Ovary (tissue), 9 donors: ENCODE measurements around the gene BDNF. TPM values are rescaled to one million over a fixed set of nuclear protein-coding genes. Genes with fewer than 3 reads are reported as not detected.

ENCODE experiments used
- DNase-seq, 5 donors: peaks; one replicate each; pipeline ENCODE4 v3.0.0-alpha.2; 2019 to 2020
- H3K27ac ChIP-seq, 2 donors: fragments of 200-600 bp; one replicate each; pipeline versions ENCODE4 v1.5.1 to v1.8.0; 2019 to 2022
- H3K27me3 ChIP-seq: fragments of 200-600 bp; one replicate; pipeline ENCODE4 v1.8.0; 2022
- H3K36me3 ChIP-seq: fragments of 200-600 bp; sonication (generic); one replicate; pipeline ENCODE4 v1.5.1; 2019
- H3K4me1 ChIP-seq: one replicate; pipeline ENCODE4 v1.8.1; 2013; ENCODE audit warnings: mild to moderate bottlenecking, moderate library complexity; ENCODE audit not compliant: insufficient read depth
- H3K4me3 ChIP-seq: fragments of 200-600 bp; sonication (generic); one replicate; pipeline ENCODE4 v1.5.1; 2017
- H3K9me3 ChIP-seq, 2 donors: fragments of 200-600 bp in 1 of 2; sonication (generic) in 1 of 2; one replicate each; pipeline versions ENCODE4 v1.5.1 to v1.8.1; 2013 to 2019; ENCODE audit warnings: mild to moderate bottlenecking in 1 of 2, moderate library complexity in 1 of 2
- EP300 ChIP-seq: sonication (generic); formaldehyde crosslinking; IDR thresholded peaks from one replicate; pipeline ENCODE4 v1.6.1; 2017; ENCODE audit warnings: antibody characterized with exemption
- POLR2A ChIP-seq: fragments of 450-650 bp; IDR thresholded peaks from one replicate; pipeline ENCODE4 v1.6.1; 2017; ENCODE audit warnings: antibody characterized with exemption, mild to moderate bottlenecking, moderate library complexity
- WGBS, 3 donors: extraction: QIAGEN DNeasy Blood & Tissue Kit in 1 of 3; methylation state at CpG; one replicate each; pipeline versions ENCODE4 v1.1.5 to v1.1.7; 2013 to 2017; 5-methylcytosine and 5-hydroxymethylcytosine counted together
- intact Hi-C, 4 donors: fragments of 100-400 bp; cut with DNase I; formaldehyde crosslinking; loops; one replicate each; pipeline versions ENCODE4 v1.11.0 to v1.15.1; 2022 to 2023
- polyA plus RNA-seq, 2 donors: library from polyadenylated mRNA; stranded (reverse); fragments of 200-250 nt in 1 of 2; fragments of 350-450 nt in 1 of 2; fragmentation: Illumina TruSeq in 1 of 2; extraction: RNeasy Lipid Tissue Mini Kit (QIAGEN cat#74804) in 1 of 2; gene quantifications; one replicate each; pipeline ENCODE4 v1.2.3, GENCODE V29; 2013 to 2014
- total RNA-seq, 7 donors: library from RNA; depleted of rRNA in 2 of 7; stranded (reverse); fragments of >200 nt in 2 of 7; fragmentation: NEBNext Ultra II Directional in 3 of 7; extraction: Animal tissue kit (Norgen Biotek cat#: 25700) in 3 of 7; gene quantifications; one replicate each; pipeline versions ENCODE4 v1.1.0 to v1.2.4, GENCODE V29; 2016 to 2023
- TF ChIP-seq, protein P1 (sequence below), 3 donors: fragments of 450-650 bp in 2 of 3; fragments of 200-600 bp in 1 of 3; IDR thresholded peaks; one replicate each; pipeline versions ENCODE4 v1.5.1 to v1.8.0; 2016 to 2022; ENCODE audit warnings: antibody characterized with exemption in 3 of 3, mild to moderate bottlenecking in 1 of 3
- donor health status: DM: no; HTN: no; CAD: no; lungs with moderate emphysema.
- donor health status: DM: no; HTN: no; CAD: no.
- donor health status: Bipolar disorder and iron deficiency.
- donor health status: DM: yes; HTN: yes; CAD: no.
- donor health status: DM: no; HTN: no; CAD: no.
- donor health status: DM: yes; HTN: yes; CAD: no.

The BDNF gene
- total and polyA plus RNA-seq, 9 donors = 0.10 to 2.6 (median 0.65) TPM; not detected in 1

DNA sequence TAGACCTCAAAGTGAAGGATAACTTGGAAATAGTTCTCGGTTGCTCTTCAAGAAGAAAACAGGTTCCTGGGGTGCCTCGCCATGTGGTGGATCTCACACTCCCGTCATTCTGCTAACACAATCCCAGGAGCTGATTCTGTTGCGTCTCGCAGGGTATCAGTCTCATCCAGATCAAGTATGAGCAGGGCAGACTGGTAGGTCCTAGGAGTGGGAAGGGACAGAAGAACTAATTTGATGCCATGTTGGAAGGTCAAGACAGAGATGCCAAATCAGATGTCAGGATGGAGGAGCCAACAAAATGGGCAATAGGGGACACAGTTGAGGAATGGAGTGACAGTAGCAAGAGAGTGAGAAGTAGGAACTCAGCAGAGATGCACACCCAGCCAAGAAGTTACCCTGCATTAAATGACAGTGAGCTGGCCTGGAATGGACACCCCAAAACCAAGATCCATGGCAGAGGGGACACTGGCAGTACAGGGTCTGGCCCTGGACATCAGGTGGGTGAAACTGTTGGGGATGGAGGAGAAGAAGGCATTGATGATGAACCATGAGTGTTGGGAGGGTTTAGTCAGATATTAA, 76.2 kb downstream of the BDNF start:
- no peak for DNase-seq
- TF ChIP-seq, protein P1, sequence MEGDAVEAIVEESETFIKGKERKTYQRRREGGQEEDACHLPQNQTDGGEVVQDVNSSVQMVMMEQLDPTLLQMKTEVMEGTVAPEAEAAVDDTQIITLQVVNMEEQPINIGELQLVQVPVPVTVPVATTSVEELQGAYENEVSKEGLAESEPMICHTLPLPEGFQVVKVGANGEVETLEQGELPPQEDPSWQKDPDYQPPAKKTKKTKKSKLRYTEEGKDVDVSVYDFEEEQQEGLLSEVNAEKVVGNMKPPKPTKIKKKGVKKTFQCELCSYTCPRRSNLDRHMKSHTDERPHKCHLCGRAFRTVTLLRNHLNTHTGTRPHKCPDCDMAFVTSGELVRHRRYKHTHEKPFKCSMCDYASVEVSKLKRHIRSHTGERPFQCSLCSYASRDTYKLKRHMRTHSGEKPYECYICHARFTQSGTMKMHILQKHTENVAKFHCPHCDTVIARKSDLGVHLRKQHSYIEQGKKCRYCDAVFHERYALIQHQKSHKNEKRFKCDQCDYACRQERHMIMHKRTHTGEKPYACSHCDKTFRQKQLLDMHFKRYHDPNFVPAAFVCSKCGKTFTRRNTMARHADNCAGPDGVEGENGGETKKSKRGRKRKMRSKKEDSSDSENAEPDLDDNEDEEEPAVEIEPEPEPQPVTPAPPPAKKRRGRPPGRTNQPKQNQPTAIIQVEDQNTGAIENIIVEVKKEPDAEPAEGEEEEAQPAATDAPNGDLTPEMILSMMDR (IDR thresholded peaks at IDR 0.05) = no peak
- no peak for TF ChIP-seq EP300
- intact Hi-C loops = no loop called here
- H3K4me3 ChIP-seq = no peak overlapping the region
- no peaks in the 10 kb centered on the region for H3K9me3 ChIP-seq
- H3K4me1 ChIP-seq = no peaks in the 10 kb centered on the region
- no peaks in the 10 kb centered on the region for H3K27me3 ChIP-seq
- no peaks in the 10 kb centered on the region for H3K36me3 ChIP-seq
- no peak overlapping the region for H3K27ac ChIP-seq
- WGBS, 3 donors = 77 to 90% (median 83%) methylated on average over 5 of the region's 5 CpGs

DNA sequence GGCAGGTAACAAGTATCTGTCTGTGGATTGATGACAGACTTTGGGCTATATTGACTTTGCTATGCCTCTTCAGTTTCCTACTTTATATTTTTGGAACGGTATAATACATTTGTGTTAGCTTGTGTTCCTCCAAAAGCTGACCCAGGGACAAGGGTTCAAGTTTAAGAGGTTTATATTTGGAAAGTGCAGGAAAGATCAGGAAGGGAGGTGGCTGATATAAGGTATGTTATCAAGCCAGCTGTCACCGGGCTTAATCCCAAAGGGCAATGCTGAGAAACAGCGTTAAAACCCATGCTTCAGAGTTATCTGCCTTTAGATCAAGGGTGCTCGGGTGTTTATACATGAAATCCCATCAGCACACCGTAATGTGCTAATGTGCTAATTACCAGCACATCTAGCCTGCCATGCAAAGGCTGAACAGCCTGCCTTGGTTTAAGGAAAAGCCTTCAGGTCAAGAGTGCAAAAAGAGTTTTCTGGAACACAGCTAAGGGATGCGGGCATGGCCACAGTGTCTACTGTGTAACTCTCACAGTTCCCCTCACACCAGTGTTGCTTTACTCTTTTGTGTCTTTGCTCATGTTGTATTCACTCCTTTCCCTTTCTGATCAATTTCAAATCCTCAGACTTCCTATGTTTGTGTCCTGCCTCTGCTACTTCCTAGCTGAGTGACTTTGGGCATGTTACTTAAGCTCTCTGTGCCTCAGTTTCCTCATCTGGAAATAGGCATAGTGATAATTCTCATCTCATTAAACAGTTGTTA, 77.5 kb downstream of the BDNF start:
- 80 to 83% (median 82%) methylated on average over 6 of the region's 6 CpGs for WGBS, 3 donors
- no peak for DNase-seq
- Histone ChIP-seq H3K36me3 (no peaks in the 10 kb centered on the region), H3K4me1 (no peaks in the 10 kb centered on the region), H3K9me3 (no peaks in the 10 kb centered on the region), H3K4me3 (no peak overlapping the region), H3K27me3 (no peaks in the 10 kb centered on the region), H3K27ac (no peak overlapping the region)
- intact Hi-C loops = no loop called here
- TF ChIP-seq POLR2A (no peak), EP300 (no peak)
- TF ChIP-seq, protein P1 (IDR thresholded peaks at IDR 0.05) = no peak

DNA sequence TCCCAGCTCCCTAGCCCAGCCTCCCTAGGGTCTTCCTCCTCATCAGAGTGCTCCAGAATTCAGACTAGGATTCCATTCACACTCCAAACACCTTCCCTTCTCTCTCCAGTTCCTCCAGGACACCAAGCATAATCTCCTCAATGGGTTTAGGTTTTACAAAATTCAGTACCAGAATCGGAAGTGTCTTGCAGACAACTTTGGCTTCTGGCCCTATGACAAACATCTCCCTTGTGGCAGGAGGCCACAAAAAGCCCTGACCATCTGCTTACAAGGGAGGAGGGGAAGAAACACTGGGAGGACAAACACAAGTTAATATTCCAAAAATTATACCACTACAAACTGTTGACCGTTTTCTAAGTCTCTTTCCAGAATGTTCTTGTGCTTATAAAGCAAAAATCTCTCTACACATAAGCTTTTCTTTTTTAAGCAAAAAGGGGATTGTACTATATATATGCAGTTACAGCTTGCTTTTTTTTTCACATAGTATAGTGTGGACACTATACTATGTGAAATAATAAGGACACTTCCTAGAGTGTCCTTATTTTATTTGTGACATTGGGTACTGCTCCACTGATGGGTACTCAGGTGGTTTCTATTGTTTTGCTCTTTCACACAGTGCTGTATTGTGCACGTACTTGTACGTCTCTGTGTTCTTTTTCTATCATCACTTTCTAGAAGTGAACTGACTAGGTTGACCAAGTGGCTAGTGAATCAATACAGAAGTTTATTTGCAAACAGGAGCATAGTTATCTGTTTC, 78.7 kb downstream of the BDNF start:
- Histone ChIP-seq H3K9me3 (no peaks in the 10 kb centered on the region), H3K27ac (no peak overlapping the region), H3K36me3 (no peaks in the 10 kb centered on the region), H3K4me1 (no peaks in the 10 kb centered on the region), H3K4me3 (no peak overlapping the region), H3K27me3 (no peaks in the 10 kb centered on the region)
- DNase-seq = peak in 1 of 5 donors; percentile 10
- intact Hi-C loops = no loop called here
- WGBS, 3 donors = 56 to 61% (median 56%) methylated on average over 4 of the region's 4 CpGs
- TF ChIP-seq POLR2A = no peak

DNA sequence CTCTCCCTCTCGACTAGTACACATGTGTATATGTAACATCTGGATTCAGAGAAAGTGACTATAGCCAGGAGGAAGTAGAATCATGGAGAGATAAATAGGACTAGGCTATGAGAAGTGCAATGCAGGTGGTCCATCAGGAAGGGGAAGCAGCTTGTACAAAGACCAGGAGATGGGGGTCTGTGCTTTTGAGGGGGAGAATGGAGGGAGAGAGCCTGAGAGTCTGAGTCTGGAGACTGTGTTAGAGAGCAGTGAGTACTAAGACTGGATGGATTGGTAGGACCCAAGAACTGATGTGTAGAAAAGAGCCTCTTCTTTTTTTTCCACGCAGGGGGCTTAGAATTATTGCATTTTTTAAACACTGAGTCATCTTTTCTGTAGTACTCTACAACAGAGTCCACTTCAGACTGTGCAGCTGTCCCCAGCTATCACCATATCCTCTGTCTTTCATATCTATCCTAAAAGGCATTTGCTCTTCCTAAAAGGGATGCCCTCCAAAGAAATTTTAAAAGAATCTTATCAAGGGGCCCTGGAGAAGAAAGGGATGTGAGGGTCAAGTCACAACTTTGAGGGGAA, 80.4 kb downstream of the BDNF start:
- Histone ChIP-seq H3K36me3 (no peaks in the 10 kb centered on the region), H3K27me3 (no peaks in the 10 kb centered on the region), H3K4me1 (no peaks in the 10 kb centered on the region), H3K9me3 (no peaks in the 10 kb centered on the region), H3K4me3 (no peak overlapping the region), H3K27ac (no peak overlapping the region)
- no peak for DNase-seq
- TF ChIP-seq POLR2A (no peak), EP300 (no peak)
- TF ChIP-seq, protein P1 (IDR thresholded peaks at IDR 0.05) = no peak
- intact Hi-C loops = no loop called here
- WGBS, 3 donors = 68 to 76% (median 76%) methylated on average over 2 of the region's 2 CpGs
